Endometrial microvascular endothelial cells (primary cell): Measurements from ENCODE around the gene EIF3B. TPM values are rescaled to one million over a fixed set of nuclear protein-coding genes. Genes with fewer than 3 reads are reported as not detected.
"Not testable (repeated sequence)": the region's sequence is repeated elsewhere in the genome, so short reads cannot be mapped to it uniquely, and the experiment has no call there.

Source experiments
- in situ Hi-C: cut with HindIII; loops from 2 replicates; pipeline ENCODE4 v1.10.0; 2017; ENCODE audit warnings: low sequenced_read_pairs, low pct_unique_long_range_greater_than_20kb; ENCODE audit errors: inconsistent ontology term
- total RNA-seq: library from RNA; depleted of rRNA; stranded (reverse); fragments of >200 nt; gene quantifications from one replicate; pipeline ENCODE4 v1.2.3, GENCODE V29; 2015; ENCODE audit errors: inconsistent ontology term

Gene EIF3B
- total RNA-seq, 1 donor from 2014 or later, result 228 TPM

GRCh38 chr7:2373124-2373556, 18.5 kb downstream of the EIF3B start:
- in situ Hi-C loops, result no loop called here

- in situ Hi-C loops, result no loop called here
Observed at GRCh38 chr7:2373646-2374045, 19.0 kb downstream of the EIF3B start.

- in situ Hi-C loops, result no loop called here
Observed at GRCh38 chr7:2374401-2374800, 19.8 kb downstream of the EIF3B start.

GRCh38 chr7:2374830-2375728, 20.5 kb downstream of the EIF3B start:
- in situ Hi-C loops, result no loop called here

- in situ Hi-C loops, result no loop called here
Observed at GRCh38 chr7:2376351-2377154, 21.9 kb downstream of the EIF3B start.

- in situ Hi-C loops, result not testable (repeated sequence)
Observed at GRCh38 chr7:2377492-2377891, 22.9 kb downstream of the EIF3B start.

GRCh38 chr7:2378125-2378524, 23.5 kb downstream of the EIF3B start:
- in situ Hi-C loops, result not testable (repeated sequence)

GRCh38 chr7:2379161-2379560, 24.5 kb downstream of the EIF3B start:
- in situ Hi-C loops, result no loop called here

GRCh38 chr7:2379821-2380450, 25.3 kb downstream of the EIF3B start:
- in situ Hi-C loops, result no loop called here

- in situ Hi-C loops, result no loop called here
Observed at GRCh38 chr7:2380461-2380860, 25.8 kb downstream of the EIF3B start.

GRCh38 chr7:2381227-2381626, 26.6 kb downstream of the EIF3B start:
- in situ Hi-C loops, result no loop called here

GRCh38 chr7:2381881-2382509, 27.4 kb downstream of the EIF3B start:
- in situ Hi-C loops, result no loop called here

GRCh38 chr7:2383543-2384274, 29.1 kb downstream of the EIF3B start:
- in situ Hi-C loops, result no loop called here

- in situ Hi-C loops, result no loop called here
Observed at GRCh38 chr7:2384354-2385243, 30.0 kb downstream of the EIF3B start.

GRCh38 chr7:2386122-2386521, 31.5 kb downstream of the EIF3B start:
- in situ Hi-C loops, result not testable (repeated sequence)

- in situ Hi-C loops, result no loop called here
Observed at GRCh38 chr7:2386964-2387669, 32.5 kb downstream of the EIF3B start.
